SK-N-SH treated with all-trans-retinoic acid at 6 μM for 48 hours (cell line): Measurements from ENCODE around the gene GRN.

Experiments used
- ATAC-seq: fragments of 200-7000 bp; cut with Tn5 transposase; 3 replicates; pipeline ENCODE4 v1.9.1; 2020; ENCODE audit warnings: mild to moderate bottlenecking, moderate library complexity
- ARNTL ChIP-seq: fragments of 450-650 bp; formaldehyde crosslinking; IDR thresholded peaks from 2 replicates; pipeline ENCODE4 v1.5.0; 2020; ENCODE audit warnings: low read depth, mild to moderate bottlenecking, moderate library complexity, borderline replicate concordance
- BACH2 ChIP-seq: fragments of 250-450 bp; sonication (Bioruptor Pico); IDR thresholded peaks from 2 replicates; pipeline ENCODE4 v1.9.0; 2021; ENCODE audit warnings: mild to moderate bottlenecking, borderline replicate concordance
- CSDC2 ChIP-seq: fragments of 250-450 bp; sonication (Bioruptor Pico); IDR thresholded peaks from 2 replicates; pipeline ENCODE4 v1.5.0; 2020; ENCODE audit warnings: mild to moderate bottlenecking, moderate library complexity
- ESRRG ChIP-seq: fragments of 250-450 bp; sonication (Bioruptor Pico); IDR thresholded peaks from 2 replicates; pipeline ENCODE4 v1.6.1; 2021; ENCODE audit warnings: mild to moderate bottlenecking
- GLIS3 ChIP-seq: fragments of 250-450 bp; sonication (Bioruptor Pico); IDR thresholded peaks from 2 replicates; pipeline ENCODE4 v1.5.0; 2020; ENCODE audit warnings: mild to moderate bottlenecking, moderate library complexity
- ISL1 ChIP-seq: fragments of 250-450 bp; sonication (Bioruptor Pico); IDR thresholded peaks from 2 replicates; pipeline ENCODE4 v2.1.2; 2022; ENCODE audit warnings: mild to moderate bottlenecking, moderate library complexity
- PATZ1 ChIP-seq: fragments of 250-450 bp; sonication (Bioruptor Pico); IDR thresholded peaks from 2 replicates; pipeline ENCODE4 v1.8.0; 2020; ENCODE audit warnings: mild to moderate bottlenecking, moderate library complexity, borderline replicate concordance
- POU6F1 ChIP-seq: fragments of 250-450 bp; sonication (Bioruptor Pico); IDR thresholded peaks from 2 replicates; pipeline ENCODE4 v1.8.0; 2021; ENCODE audit warnings: low read depth, mild to moderate bottlenecking, moderate library complexity, borderline replicate concordance
- RARB ChIP-seq: fragments of 250-450 bp; sonication (Bioruptor Pico); IDR thresholded peaks from 2 replicates; pipeline ENCODE4 v1.8.0; 2021; ENCODE audit warnings: mild to moderate bottlenecking, moderate library complexity
- SNAI2 ChIP-seq: fragments of 250-450 bp; sonication (Bioruptor Pico); IDR thresholded peaks from 2 replicates; pipeline ENCODE4 v1.5.0; 2020; ENCODE audit warnings: mild to moderate bottlenecking, moderate library complexity
- TCF4 ChIP-seq: fragments of 250-450 bp; sonication (Bioruptor Pico); IDR thresholded peaks from 2 replicates; pipeline ENCODE4 v1.8.0; 2021; ENCODE audit warnings: mild to moderate bottlenecking, moderate library complexity, borderline replicate concordance
- TOX ChIP-seq: fragments of 250-450 bp; sonication (Bioruptor Pico); IDR thresholded peaks from 2 replicates; pipeline ENCODE4 v1.8.0; 2021; ENCODE audit warnings: mild to moderate bottlenecking, moderate library complexity, borderline replicate concordance
- TSHZ2 ChIP-seq: fragments of 250-450 bp; sonication (Bioruptor Pico); IDR thresholded peaks from 2 replicates; pipeline ENCODE4 v1.5.0; 2020; ENCODE audit warnings: mild to moderate bottlenecking, moderate library complexity
- ZC3H10 ChIP-seq: fragments of 250-450 bp; sonication (Bioruptor Pico); IDR thresholded peaks from 2 replicates; pipeline ENCODE4 v1.5.1; 2021; ENCODE audit warnings: mild to moderate bottlenecking, moderate library complexity
- ZFP3 ChIP-seq: fragments of 250-450 bp; sonication (Bioruptor Pico); IDR thresholded peaks from 2 replicates; pipeline ENCODE4 v1.5.0; 2020; ENCODE audit warnings: mild to moderate bottlenecking, moderate library complexity
- ZFP30 ChIP-seq: fragments of 450-650 bp; formaldehyde crosslinking; IDR thresholded peaks from 2 replicates; pipeline ENCODE4 v1.5.0; 2022; ENCODE audit warnings: mild to moderate bottlenecking, moderate library complexity
- ZNF565 ChIP-seq: fragments of 450-650 bp; formaldehyde crosslinking; conservative IDR thresholded peaks from 2 replicates; pipeline ENCODE4 v1.5.0; 2020; ENCODE audit warnings: low read depth, mild to moderate bottlenecking, moderate library complexity
- ZNF8 ChIP-seq: fragments of 450-650 bp; formaldehyde crosslinking; IDR thresholded peaks from 2 replicates; pipeline ENCODE4 v1.5.0; 2020; ENCODE audit warnings: mild to moderate bottlenecking, moderate library complexity
- TF ChIP-seq, protein P1 (sequence below): fragments of 250-450 bp; sonication (Bioruptor Pico); IDR thresholded peaks from 2 replicates; pipeline ENCODE4 v1.5.1; 2021; ENCODE audit warnings: mild to moderate bottlenecking, moderate library complexity
- TF ChIP-seq, protein P2 (sequence below): fragments of 250-450 bp; sonication (Bioruptor Pico); IDR thresholded peaks from 2 replicates; pipeline ENCODE4 v1.5.1; 2020; ENCODE audit warnings: low read depth, mild to moderate bottlenecking, moderate library complexity

The GRN gene

GRCh38 chr17:44372036-44372435, 26.9 kb downstream of the GRN start (continued):
- TF ChIP-seq TSHZ2 (CRISPR knock-in tag): no peak
- TF ChIP-seq, protein P1, sequence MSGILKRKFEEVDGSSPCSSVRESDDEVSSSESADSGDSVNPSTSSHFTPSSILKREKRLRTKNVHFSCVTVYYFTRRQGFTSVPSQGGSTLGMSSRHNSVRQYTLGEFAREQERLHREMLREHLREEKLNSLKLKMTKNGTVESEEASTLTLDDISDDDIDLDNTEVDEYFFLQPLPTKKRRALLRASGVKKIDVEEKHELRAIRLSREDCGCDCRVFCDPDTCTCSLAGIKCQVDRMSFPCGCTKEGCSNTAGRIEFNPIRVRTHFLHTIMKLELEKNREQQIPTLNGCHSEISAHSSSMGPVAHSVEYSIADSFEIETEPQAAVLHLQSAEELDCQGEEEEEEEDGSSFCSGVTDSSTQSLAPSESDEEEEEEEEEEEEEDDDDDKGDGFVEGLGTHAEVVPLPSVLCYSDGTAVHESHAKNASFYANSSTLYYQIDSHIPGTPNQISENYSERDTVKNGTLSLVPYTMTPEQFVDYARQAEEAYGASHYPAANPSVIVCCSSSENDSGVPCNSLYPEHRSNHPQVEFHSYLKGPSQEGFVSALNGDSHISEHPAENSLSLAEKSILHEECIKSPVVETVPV (CRISPR knock-in tag): no peak
- no peak for TF ChIP-seq ESRRG (CRISPR knock-in tag)
- TF ChIP-seq TCF4 (CRISPR knock-in tag): no peak
- no peak for TF ChIP-seq ARNTL (CRISPR knock-in tag)
- TF ChIP-seq ZC3H10: no peak
- no peak for TF ChIP-seq ZNF8 (CRISPR knock-in tag)
- TF ChIP-seq GLIS3 (CRISPR knock-in tag): no peak
- no peak for TF ChIP-seq ZNF565
- TF ChIP-seq ISL1: no peak

- no peak for ATAC-seq
- TF ChIP-seq BACH2: no peak
- TF ChIP-seq POU6F1 (CRISPR knock-in tag): no peak
- no peak for TF ChIP-seq ARNTL (CRISPR knock-in tag)
- no peak for TF ChIP-seq ZNF8 (CRISPR knock-in tag)
- no peak for TF ChIP-seq ESRRG (CRISPR knock-in tag)
- TF ChIP-seq SNAI2: no peak
- TF ChIP-seq RARB (CRISPR knock-in tag): no peak
- TF ChIP-seq ZFP3 (CRISPR knock-in tag): no peak
- no peak for TF ChIP-seq CSDC2
- no peak for TF ChIP-seq ZFP30
- TF ChIP-seq, protein P2, sequence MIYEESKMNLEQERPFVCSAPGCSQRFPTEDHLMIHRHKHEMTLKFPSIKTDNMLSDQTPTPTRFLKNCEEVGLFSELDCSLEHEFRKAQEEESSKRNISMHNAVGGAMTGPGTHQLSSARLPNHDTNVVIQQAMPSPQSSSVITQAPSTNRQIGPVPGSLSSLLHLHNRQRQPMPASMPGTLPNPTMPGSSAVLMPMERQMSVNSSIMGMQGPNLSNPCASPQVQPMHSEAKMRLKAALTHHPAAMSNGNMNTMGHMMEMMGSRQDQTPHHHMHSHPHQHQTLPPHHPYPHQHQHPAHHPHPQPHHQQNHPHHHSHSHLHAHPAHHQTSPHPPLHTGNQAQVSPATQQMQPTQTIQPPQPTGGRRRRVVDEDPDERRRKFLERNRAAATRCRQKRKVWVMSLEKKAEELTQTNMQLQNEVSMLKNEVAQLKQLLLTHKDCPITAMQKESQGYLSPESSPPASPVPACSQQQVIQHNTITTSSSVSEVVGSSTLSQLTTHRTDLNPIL (CRISPR knock-in tag): no peak
- no peak for TF ChIP-seq PATZ1 (CRISPR knock-in tag)
- no peak for TF ChIP-seq GLIS3 (CRISPR knock-in tag)
- no peak for TF ChIP-seq TOX (CRISPR knock-in tag)
- TF ChIP-seq ZNF565: no peak
Measured at GRCh38 chr17:44374306-44375195, 29.4 kb downstream of the GRN start.
